GM12865 (cell line): ENCODE results near the gene RNF169.

Experiments used
- DNase-seq: peaks from one replicate; pipeline ENCODE4 v3.0.0; 2010; ENCODE audit warnings: low read depth
- H3K4me3 ChIP-seq: 2 replicates; pipeline ENCODE4 v1.5.1; 2011; ENCODE audit warnings: mild to moderate bottlenecking, low read depth, low read length, control low read depth
- TF ChIP-seq, protein P1 (sequence below): IDR thresholded peaks from 2 replicates; pipeline ENCODE4 v1.5.1; 2011; ENCODE audit warnings: low read length, control low read depth, low read depth, inconsistent platforms; ENCODE audit not compliant: insufficient read depth; ENCODE audit errors: missing control alignments

The RNF169 gene

DNA sequence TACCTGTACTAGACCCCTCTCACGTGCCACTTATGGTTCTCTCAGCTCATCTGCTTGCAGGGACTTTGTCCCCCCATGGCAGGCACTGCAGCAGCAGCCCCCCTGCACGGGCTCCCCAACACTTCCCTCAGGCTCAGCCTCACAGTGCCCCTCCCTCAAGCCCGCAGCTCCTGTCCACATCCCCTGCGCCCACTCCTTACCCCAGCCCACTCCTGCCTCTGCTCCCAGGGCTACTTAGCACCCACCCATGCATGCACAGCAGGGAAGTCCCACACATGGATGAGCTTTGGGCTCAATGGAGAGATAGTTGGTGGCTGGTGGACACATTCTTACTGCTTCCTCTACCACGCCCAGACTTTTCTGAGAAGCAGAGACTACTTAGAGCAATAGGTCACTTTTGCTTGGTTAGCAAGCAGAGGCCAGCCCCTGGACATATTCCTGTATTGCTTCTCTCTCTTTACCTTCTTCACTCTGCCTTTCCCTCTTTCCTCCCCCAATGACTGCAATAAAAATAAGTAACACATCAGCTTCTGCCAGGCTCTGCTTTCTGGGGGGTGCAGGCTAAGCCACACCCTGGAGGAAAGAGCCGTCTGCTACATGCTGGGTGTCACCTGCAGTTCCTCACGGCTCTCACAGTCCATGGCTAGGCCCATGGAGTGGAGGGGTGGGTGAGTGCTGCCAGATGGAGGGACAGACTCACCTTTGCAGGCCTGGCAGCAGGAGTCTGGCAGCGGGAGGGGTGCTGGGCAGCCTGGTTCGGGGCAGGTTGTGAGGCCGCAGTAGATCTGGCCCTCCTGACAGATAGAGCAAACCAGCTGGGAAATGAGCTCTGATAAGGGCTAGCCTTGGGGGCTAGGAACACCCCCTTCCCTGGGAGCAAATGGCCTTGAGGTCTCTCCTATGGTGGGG lies 40.8 kb upstream of the RNF169 start:
- TF ChIP-seq, protein P1, sequence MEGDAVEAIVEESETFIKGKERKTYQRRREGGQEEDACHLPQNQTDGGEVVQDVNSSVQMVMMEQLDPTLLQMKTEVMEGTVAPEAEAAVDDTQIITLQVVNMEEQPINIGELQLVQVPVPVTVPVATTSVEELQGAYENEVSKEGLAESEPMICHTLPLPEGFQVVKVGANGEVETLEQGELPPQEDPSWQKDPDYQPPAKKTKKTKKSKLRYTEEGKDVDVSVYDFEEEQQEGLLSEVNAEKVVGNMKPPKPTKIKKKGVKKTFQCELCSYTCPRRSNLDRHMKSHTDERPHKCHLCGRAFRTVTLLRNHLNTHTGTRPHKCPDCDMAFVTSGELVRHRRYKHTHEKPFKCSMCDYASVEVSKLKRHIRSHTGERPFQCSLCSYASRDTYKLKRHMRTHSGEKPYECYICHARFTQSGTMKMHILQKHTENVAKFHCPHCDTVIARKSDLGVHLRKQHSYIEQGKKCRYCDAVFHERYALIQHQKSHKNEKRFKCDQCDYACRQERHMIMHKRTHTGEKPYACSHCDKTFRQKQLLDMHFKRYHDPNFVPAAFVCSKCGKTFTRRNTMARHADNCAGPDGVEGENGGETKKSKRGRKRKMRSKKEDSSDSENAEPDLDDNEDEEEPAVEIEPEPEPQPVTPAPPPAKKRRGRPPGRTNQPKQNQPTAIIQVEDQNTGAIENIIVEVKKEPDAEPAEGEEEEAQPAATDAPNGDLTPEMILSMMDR, result no peak
- DNase-seq, result no peak
- H3K4me3 ChIP-seq, result no peak overlapping the region

DNA sequence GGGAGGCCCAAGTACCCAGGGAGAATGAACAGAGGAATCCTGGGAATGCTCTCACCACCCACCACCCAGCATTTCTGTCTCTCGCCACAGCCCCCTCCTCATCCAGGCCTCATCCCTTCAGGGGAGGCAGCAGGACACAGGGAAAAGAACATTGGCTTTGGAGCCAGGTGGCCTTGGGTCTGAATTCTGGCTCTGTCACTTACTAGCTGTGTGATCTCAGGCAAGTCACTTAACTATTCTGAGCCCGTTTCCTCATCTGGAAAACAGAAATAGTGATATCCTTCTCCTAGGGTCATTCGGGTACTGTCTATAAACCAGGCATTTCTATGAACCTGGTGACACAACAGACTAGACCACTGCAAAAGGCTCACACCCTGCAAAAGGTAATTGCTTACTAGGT lies 39.5 kb upstream of the RNF169 start:
- H3K4me3 ChIP-seq, result no peak overlapping the region
- TF ChIP-seq, protein P1, result no peak
- no peak for DNase-seq

DNA sequence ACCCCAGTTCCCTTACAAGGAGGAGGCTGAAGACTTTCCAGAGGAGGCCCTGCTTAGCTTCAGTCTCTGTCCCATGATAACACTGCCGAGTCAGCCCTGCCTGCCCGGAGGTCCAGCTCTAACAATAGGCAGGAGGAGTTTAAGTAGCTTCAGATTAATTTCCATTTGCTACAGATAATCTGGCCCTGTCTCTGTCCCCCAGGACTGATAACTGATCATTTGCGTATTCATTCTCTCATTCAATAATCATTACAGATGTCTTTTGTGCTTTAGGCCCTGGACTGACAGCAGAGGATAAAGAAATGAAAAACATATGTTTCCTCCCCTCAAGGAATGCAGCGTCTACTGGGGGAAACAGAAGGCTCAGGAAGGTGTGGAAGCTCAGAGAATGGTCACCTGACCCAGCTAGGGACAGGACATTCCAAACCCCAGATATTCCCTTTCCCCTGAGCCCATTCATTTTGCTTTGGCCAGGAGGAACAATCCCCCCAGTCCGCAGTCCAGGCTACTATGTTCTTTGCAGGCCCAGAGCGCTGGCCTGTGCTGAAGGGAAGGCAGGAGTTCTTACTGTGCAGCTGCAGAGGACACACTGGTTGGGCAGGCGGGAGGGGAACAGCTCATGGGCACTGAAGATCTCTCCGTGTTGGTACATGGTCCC lies 38.2 kb upstream of the RNF169 start:
- no peak overlapping the region for H3K4me3 ChIP-seq
- TF ChIP-seq, protein P1, result no peak
- no peak for DNase-seq

DNA sequence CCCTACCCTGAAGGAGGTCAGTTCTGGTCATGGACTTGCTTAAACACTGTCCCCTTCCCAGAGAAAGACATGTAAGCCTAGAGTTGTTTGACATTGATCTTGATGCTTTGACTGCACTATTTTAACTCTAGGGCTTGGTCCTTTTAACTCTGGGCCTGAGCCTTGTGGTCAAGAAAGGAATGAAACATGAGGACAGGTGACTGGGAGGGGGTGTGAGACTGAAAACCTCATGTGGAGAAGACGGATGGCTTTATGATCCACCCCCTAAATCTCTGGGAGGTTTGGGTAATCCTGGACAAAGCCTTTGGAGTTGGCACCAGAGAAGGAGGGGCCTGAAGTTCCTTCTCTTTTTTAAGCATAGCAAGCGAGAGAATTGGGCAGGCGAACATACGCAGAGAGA lies 35.0 kb upstream of the RNF169 start:
- TF ChIP-seq, protein P1, result no peak
- DNase-seq, result no peak
- no peak overlapping the region for H3K4me3 ChIP-seq

DNA sequence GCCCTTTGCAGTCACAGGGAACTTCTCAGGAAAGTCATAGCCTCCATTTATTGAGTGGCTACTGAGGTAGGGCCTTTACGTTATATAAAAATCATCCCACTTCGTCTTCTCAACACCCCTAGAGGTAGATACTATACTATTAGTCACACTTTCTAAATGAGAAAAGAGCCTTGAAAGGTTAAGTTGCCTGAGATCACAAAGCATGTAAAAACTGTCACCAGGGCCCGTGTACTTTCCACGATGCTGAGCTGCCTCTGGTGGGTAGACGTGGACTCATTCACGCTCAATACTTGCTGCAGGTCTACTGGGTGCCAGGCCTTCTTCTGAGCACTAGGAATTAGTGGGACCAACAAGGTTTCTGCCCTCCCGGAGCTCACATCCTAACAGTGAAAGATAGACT lies 33.7 kb upstream of the RNF169 start:
- H3K4me3 ChIP-seq, result no peak overlapping the region
- DNase-seq, result no peak
- TF ChIP-seq, protein P1, result no peak

DNA sequence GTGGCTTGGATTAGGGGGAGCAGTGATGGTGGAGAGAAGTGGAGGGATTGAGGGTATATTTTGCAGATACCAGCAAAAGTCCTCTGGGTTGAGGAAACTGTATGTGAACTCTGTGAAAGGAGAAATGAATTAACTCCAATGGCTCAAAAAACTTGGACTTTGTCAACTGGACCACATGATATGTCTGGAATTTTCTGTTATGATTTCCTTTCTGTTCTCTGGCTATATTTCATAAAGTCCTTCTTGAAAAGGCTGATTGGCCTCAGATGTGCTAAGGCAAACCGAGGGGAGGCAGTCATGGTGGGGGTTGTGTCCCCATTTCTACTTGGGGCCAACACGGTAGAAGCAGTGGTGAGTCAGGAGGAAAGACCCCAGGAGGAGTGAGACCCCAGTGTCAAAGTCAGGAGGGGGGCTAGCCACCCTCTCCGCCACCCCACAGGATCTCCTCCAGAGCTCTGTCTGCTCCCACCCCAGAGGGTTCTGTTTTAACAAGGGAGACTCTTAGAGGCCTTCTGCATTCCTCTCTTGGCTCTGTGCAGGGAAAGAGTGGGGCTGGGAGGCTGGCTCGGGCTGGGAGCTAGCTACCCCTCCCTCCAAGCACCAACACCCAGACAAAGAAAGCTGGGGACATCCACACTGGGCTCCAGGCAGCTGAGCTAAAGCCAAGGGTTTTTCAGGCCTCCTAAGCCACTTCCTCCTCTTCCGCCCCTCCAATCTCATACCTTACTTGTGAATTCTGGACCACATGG lies 31.3 kb upstream of the RNF169 start:
- no peak overlapping the region for H3K4me3 ChIP-seq
- TF ChIP-seq, protein P1, result no peak
- no peak for DNase-seq
